ENCODE results near the gene RASA1. TPM values are rescaled to one million over a fixed set of nuclear protein-coding genes. Genes with fewer than 3 reads are reported as not detected.

The RASA1 gene
- total RNA-seq, 1 experiment from 2014 or later = 40.1 TPM

DNA sequence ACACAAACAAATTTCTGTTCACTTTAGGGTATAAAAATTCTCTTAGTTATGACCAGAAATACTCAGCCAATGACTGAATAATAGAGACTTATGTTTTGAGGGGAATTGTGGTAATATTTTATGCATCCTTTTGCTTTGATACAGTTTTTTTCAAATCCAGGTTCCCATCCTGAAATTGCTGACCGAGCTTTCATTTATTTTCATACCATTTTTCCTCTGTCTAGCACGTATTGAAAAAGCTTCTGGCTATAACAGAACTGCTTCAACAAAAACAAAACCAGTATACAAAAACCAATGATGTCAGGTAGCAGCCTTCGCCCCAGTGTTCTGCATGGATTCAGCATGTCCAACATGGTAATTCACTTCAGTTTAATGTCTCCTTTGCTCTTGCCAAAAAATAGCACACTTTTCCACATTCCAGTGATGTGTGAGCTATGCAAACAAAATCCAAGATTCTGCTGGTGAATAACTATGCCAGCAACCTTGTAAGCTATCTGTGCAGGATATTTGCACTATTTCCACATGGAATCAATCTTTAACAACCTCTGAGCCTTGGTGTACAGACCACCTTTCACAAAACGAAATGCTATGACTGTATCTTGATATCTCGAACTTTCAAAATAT lies 123.0 kb downstream of the RASA1 start:
- H3K27ac ChIP-seq (ENCODE audit: low read length) = no peak overlapping the region
- CTCF ChIA-PET = no interaction called here
- peaks cover 90% of the 10 kb centered on the region for H3K36me3 ChIP-seq (ENCODE audit: low read depth, low read length)

DNA sequence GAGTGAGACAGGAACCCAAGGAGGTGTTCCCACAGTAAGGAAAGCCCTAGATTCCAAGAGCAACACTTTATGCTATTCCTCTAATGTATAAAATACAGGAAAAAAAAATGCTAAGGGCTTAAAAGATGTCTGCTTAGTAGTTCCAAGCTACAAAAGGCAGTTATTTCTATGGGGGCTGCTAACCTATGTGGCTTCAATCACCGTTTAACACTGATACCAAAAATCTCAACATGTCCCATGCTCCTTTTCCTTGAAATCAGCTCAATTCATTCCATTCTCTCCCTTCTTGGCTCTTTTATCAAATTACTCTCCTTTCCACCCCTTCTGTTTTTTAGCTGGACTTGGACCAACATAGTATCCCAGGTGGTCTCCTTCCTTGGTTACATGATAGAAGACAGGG lies 124.5 kb downstream of the RASA1 start:
- H3K27me3 ChIP-seq (ENCODE audit: low read length) = no peaks in the 10 kb centered on the region
- H2AFZ ChIP-seq (ENCODE audit: low read length) = no peak overlapping the region
- BruUV-seq (replicated peaks) = TSS peak; percentile 3
- no peak for ATAC-seq
- H3K9me2 ChIP-seq (replicated peaks; ENCODE audit: low read length) = no peaks in the 10 kb centered on the region
- DNase-seq = no peak
- H3K4me1 ChIP-seq (ENCODE audit: insufficient read depth, low read length) = peaks cover 45% of the 10 kb centered on the region
- H3F3A ChIP-seq (ENCODE audit: low read length, unreplicated experiment) = peaks cover 5% of the 10 kb centered on the region
- H4K20me1 ChIP-seq (ENCODE audit: low read length) = 0 out of 2 replicates have a peak, but pooled peaks cover 5% of the 10 kb centered on the region
- TF ChIP-seq EZH2phosphoT487 (IDR thresholded peaks at IDR 0.05; ENCODE audit: borderline replicate concordance, low read length) (no peak), EZH2 (IDR thresholded peaks at IDR 0.05; ENCODE audit: low read length, unreplicated experiment) (no peak)
- TF ChIP-seq, protein P1, sequence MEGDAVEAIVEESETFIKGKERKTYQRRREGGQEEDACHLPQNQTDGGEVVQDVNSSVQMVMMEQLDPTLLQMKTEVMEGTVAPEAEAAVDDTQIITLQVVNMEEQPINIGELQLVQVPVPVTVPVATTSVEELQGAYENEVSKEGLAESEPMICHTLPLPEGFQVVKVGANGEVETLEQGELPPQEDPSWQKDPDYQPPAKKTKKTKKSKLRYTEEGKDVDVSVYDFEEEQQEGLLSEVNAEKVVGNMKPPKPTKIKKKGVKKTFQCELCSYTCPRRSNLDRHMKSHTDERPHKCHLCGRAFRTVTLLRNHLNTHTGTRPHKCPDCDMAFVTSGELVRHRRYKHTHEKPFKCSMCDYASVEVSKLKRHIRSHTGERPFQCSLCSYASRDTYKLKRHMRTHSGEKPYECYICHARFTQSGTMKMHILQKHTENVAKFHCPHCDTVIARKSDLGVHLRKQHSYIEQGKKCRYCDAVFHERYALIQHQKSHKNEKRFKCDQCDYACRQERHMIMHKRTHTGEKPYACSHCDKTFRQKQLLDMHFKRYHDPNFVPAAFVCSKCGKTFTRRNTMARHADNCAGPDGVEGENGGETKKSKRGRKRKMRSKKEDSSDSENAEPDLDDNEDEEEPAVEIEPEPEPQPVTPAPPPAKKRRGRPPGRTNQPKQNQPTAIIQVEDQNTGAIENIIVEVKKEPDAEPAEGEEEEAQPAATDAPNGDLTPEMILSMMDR (conservative IDR thresholded peaks at IDR 0.05; ENCODE audit: low read depth, low read length) = no peak
- H3K79me2 ChIP-seq (ENCODE audit: low read length) = peaks cover 30% of the 10 kb centered on the region
- ChIA-PET POLR2A (ENCODE audit: unreplicated experiment) (no interaction called here), CTCF (no interaction called here)
- H3K9ac ChIP-seq (ENCODE audit: low read length) = no peak overlapping the region
- H3K9me3 ChIP-seq (ENCODE audit: low read length) = no peaks in the 10 kb centered on the region
- no peak overlapping the region for H3K4me2 ChIP-seq (ENCODE audit: low read length)
- no peak overlapping the region for H3K4me3 ChIP-seq (ENCODE audit: low read length)
- H3K36me3 ChIP-seq (ENCODE audit: low read depth, low read length) = peaks cover 83% of the 10 kb centered on the region
- intact Hi-C loops (cut with micrococcal nuclease) = loop anchor here (5.0 kb wide), 1 partner anchor 270 kb away; no protein-coding TSS in a partner anchor
- peak overlapping the region; percentile 64; the same call in 1 of the 2 replicates for H3K27ac ChIP-seq (ENCODE audit: low read length)

More for the DNA sequence above, 123.0 kb downstream of the RASA1 start:
- Histone ChIP-seq H2AFZ (ENCODE audit: low read length) (no peak overlapping the region), H3K9ac (ENCODE audit: low read length) (no peak overlapping the region), H4K20me1 (ENCODE audit: low read length) (0 out of 2 replicates have a peak, but pooled peaks cover 5% of the 10 kb centered on the region), H3K9me2 (replicated peaks; ENCODE audit: low read length) (no peaks in the 10 kb centered on the region), H3K9me3 (ENCODE audit: low read length) (no peaks in the 10 kb centered on the region), H3K79me2 (ENCODE audit: low read length) (peaks cover 23% of the 10 kb centered on the region), H3F3A (ENCODE audit: low read length, unreplicated experiment) (peaks cover 5% of the 10 kb centered on the region), H3K4me3 (ENCODE audit: low read length) (no peak overlapping the region), H3K4me1 (ENCODE audit: insufficient read depth, low read length) (peaks cover 50% of the 10 kb centered on the region), H3K4me2 (ENCODE audit: low read length) (no peak overlapping the region), H3K27me3 (ENCODE audit: low read length) (no peaks in the 10 kb centered on the region)
- BruUV-seq (replicated peaks) = TSS peak; percentile 9
- TF ChIP-seq, protein P1 (conservative IDR thresholded peaks at IDR 0.05; ENCODE audit: low read depth, low read length) = no peak
- TF ChIP-seq EZH2phosphoT487 (IDR thresholded peaks at IDR 0.05; ENCODE audit: borderline replicate concordance, low read length) = no peak
- no peak for TF ChIP-seq EZH2 (IDR thresholded peaks at IDR 0.05; ENCODE audit: low read length, unreplicated experiment)
- ATAC-seq = peak; percentile 11
- DNase-seq = peak; percentile 43
- intact Hi-C loops (cut with micrococcal nuclease) = loop anchor here (5.0 kb wide), 1 partner anchor 268 kb away; no protein-coding TSS in a partner anchor
- POLR2A ChIA-PET (ENCODE audit: unreplicated experiment) = no interaction called here

DNA sequence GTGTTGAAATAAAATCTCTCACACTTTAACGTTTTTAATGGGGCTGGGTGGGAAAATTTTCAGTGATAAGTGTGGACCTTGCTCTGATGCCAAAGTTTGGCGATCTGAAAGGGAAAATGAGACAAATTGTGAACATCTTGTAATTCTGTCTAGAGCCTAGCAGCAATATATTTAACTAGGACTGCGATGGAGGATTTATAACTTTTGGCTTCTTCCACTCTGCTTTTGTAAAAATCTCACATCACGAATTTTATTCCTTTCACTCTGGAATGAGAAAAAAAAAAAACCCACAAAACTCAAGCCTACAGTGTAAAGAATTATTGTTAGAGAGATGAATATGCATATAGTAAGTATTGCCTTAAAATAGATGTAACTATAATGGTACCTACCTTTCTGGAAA lies 125.1 kb downstream of the RASA1 start:
- H2AFZ ChIP-seq (ENCODE audit: low read length) = no peak overlapping the region
- intact Hi-C loops (cut with micrococcal nuclease) = loop anchor here (5.0 kb wide), 1 partner anchor 270 kb away; no protein-coding TSS in a partner anchor
- peak overlapping the region; percentile 26 for H3K4me3 ChIP-seq (ENCODE audit: low read length)
- no peak for TF ChIP-seq EZH2phosphoT487 (IDR thresholded peaks at IDR 0.05; ENCODE audit: borderline replicate concordance, low read length)
- TF ChIP-seq, protein P1 (conservative IDR thresholded peaks at IDR 0.05; ENCODE audit: low read depth, low read length) = no peak
- no peak for TF ChIP-seq EZH2 (IDR thresholded peaks at IDR 0.05; ENCODE audit: low read length, unreplicated experiment)
- no peaks in the 10 kb centered on the region for H3K27me3 ChIP-seq (ENCODE audit: low read length)
- ATAC-seq (no peak), DNase-seq (no peak)
- no peaks in the 10 kb centered on the region for H3K9me3 ChIP-seq (ENCODE audit: low read length)
- peaks cover 45% of the 10 kb centered on the region for H3K4me1 ChIP-seq (ENCODE audit: insufficient read depth, low read length)
- no TSS peak for BruUV-seq (replicated peaks)
- ChIA-PET POLR2A (ENCODE audit: unreplicated experiment) (no interaction called here), CTCF (no interaction called here)
- H3K36me3 ChIP-seq (ENCODE audit: low read depth, low read length) = peaks cover 81% of the 10 kb centered on the region
- no peaks in the 10 kb centered on the region for H3K9me2 ChIP-seq (replicated peaks; ENCODE audit: low read length)
- H3K79me2 ChIP-seq (ENCODE audit: low read length) = peaks cover 35% of the 10 kb centered on the region
- H3K4me2 ChIP-seq (ENCODE audit: low read length) = peak overlapping the region; percentile 61
- H3K27ac ChIP-seq (ENCODE audit: low read length) = peak overlapping the region; percentile 64
- peak overlapping the region; percentile 17; the same call in 1 of the 2 replicates for H3K9ac ChIP-seq (ENCODE audit: low read length)
- H4K20me1 ChIP-seq (ENCODE audit: low read length) = 0 out of 2 replicates have a peak, but pooled peaks cover 5% of the 10 kb centered on the region
- H3F3A ChIP-seq (ENCODE audit: low read length, unreplicated experiment) = peaks cover 5% of the 10 kb centered on the region

Measured in PC-3 (cell line).